Mammary epithelial cell (primary cell): Measurements from ENCODE around the gene TMPRSS13.

Experiments used
- EZH2 ChIP-seq: IDR thresholded peaks from 2 replicates; pipeline ENCODE4 v1.6.1; 2012; ENCODE audit warnings: low read length, inconsistent platforms, borderline replicate concordance
- TF ChIP-seq, protein P1 (sequence below), 2 donors: IDR thresholded peaks in 1 of 2; conservative IDR thresholded peaks in 1 of 2; 2 replicates each; pipeline ENCODE4 v1.5.1; 2011 to 2012; ENCODE audit warnings: inconsistent platforms in 2 of 2, low read length in 2 of 2, mild to moderate bottlenecking in 2 of 2, control low read depth in 1 of 2, low read depth in 1 of 2; ENCODE audit not compliant: insufficient read depth in 1 of 2; ENCODE audit errors: extremely low read depth in 1 of 2

DNA sequence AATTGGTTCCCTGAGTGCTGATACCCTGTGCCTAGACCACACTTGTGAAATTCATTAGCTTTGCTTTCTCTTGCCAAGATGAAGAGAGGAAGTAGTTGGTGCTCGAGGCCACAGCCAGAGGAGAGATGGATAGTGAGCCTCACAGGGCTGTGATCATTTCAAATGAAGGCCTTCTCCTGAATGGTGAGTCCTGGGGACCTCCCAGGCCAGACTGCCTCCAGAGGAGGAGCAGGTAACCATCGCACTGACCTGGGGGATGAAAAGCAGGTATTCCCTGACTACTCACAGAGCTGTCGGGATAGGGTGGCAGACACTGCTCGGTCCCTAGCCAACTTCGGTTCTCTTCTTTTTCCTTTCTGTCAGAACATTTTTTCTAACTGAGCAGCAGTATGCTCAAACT is 48.0 kb downstream of the TMPRSS13 start:
- TF ChIP-seq, protein P1, sequence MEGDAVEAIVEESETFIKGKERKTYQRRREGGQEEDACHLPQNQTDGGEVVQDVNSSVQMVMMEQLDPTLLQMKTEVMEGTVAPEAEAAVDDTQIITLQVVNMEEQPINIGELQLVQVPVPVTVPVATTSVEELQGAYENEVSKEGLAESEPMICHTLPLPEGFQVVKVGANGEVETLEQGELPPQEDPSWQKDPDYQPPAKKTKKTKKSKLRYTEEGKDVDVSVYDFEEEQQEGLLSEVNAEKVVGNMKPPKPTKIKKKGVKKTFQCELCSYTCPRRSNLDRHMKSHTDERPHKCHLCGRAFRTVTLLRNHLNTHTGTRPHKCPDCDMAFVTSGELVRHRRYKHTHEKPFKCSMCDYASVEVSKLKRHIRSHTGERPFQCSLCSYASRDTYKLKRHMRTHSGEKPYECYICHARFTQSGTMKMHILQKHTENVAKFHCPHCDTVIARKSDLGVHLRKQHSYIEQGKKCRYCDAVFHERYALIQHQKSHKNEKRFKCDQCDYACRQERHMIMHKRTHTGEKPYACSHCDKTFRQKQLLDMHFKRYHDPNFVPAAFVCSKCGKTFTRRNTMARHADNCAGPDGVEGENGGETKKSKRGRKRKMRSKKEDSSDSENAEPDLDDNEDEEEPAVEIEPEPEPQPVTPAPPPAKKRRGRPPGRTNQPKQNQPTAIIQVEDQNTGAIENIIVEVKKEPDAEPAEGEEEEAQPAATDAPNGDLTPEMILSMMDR (conservative IDR thresholded peaks at IDR 0.05 in 1 of 2, IDR thresholded peaks at IDR 0.05 in 1 of 2; ENCODE audit: extremely low read depth in 1 of 2, insufficient read depth in 1 of 2, low read depth in 1 of 2, low read length in 2 of 2), result no peak
- TF ChIP-seq EZH2, result no peak
